HCT116 (cell line): ENCODE results near the gene CARD10. TPM values are rescaled to one million over a fixed set of nuclear protein-coding genes. Genes with fewer than 3 reads are reported as not detected.

Experiments used
- ATAC-seq: fragments of 200-7000 bp; cut with Tn5 transposase; 2 replicates; pipeline ENCODE4 v1.9.1; 2020; ENCODE audit warnings: mild to moderate bottlenecking, moderate library complexity
- BruUV-seq: library from RNA; stranded (reverse); fragments of 400-500 nt; replicated peaks from 2 replicates; lab custom pipeline; 2021; lab: Mats Ljungman, UMichigan
- CTCF ChIA-PET: fragments of 300-600 bp; sonication (Branson Sonifier 250); formaldehyde crosslinking; loops from one replicate; lab custom pipeline; 2021; ENCODE audit warnings: antibody characterized with exemption; lab: Charles Lee
- POLR2A ChIA-PET: fragments of 300-600, 350-600 bp; sonication (Branson Sonifier 250); formaldehyde crosslinking; loops from one replicate; lab custom pipeline; 2021; ENCODE audit warnings: antibody characterized with exemption; lab: Charles Lee
- RAD21 ChIA-PET, 2 experiments: fragments of 300-600 bp; sonication (Branson Sonifier 250); formaldehyde crosslinking; loops; one replicate each; lab custom pipeline; 2023; ENCODE audit warnings: low total read pairs in 2 of 2; ENCODE audit not compliant: uncharacterized antibody in 2 of 2, unreplicated experiment in 2 of 2, low non-redundant PET in 1 of 2; lab: Charles Lee
- DNase-seq: peaks from one replicate; pipeline ENCODE4 v3.0.0-alpha.2; 2010; ENCODE audit warnings: low read depth, low spot score
- H2AFZ ChIP-seq: fragments of 200-600 bp; shearing (Covaris generic), sonication (generic); 2 replicates; pipeline ENCODE4 v1.6.1; 2017; ENCODE audit warnings: low read depth, mixed run types, mixed read lengths, antibody characterized with exemption, low read length; ENCODE audit not compliant: poor library complexity, severe bottlenecking
- H3K27ac ChIP-seq: 2 replicates; pipeline ENCODE4 v1.5.1; 2012; ENCODE audit warnings: low read depth, low read length
- H3K27me3 ChIP-seq: fragments of 200-600 bp; sonication (generic); 2 replicates; pipeline ENCODE4 v1.6.1; 2016; ENCODE audit warnings: mixed run types, low read length, mixed read lengths; ENCODE audit not compliant: insufficient read depth
- H3K36me3 ChIP-seq, 2 experiments: fragments of 200-500 bp in 1 of 2; fragments of 200-600 bp in 1 of 2; sonication (Bioruptor generic) in 1 of 2; sonication (generic) in 1 of 2; 2 replicates each; pipeline versions ENCODE4 v1.5.1 to v1.6.1; 2014 to 2016; ENCODE audit warnings: low read length in 2 of 2, inconsistent platforms in 1 of 2, mixed read lengths in 1 of 2, mixed run types in 1 of 2; ENCODE audit not compliant: insufficient read depth in 2 of 2, control insufficient read depth in 1 of 2
- H3K4me1 ChIP-seq, 2 experiments: fragments of 200-600 bp in 1 of 2; sonication (generic) in 1 of 2; 2 replicates each; pipeline versions ENCODE4 v1.5.1 to v1.6.1; 2012 to 2017; ENCODE audit warnings: low read length in 2 of 2, inconsistent platforms in 1 of 2, mild to moderate bottlenecking in 1 of 2, mixed read lengths in 1 of 2, mixed run types in 1 of 2, moderate library complexity in 1 of 2; ENCODE audit not compliant: insufficient read depth in 2 of 2, control insufficient read depth in 1 of 2
- H3K4me2 ChIP-seq: fragments of 200-600 bp; sonication (generic); 2 replicates; pipeline ENCODE4 v1.6.1; 2017; ENCODE audit warnings: mixed run types, low read length, mixed read lengths
- H3K4me3 ChIP-seq, 2 experiments: fragments of 200-600 bp in 1 of 2; sonication (generic) in 1 of 2; replicated peaks in 1 of 2; 2 replicates each; pipeline ENCODE4 v1.5.1; 2011 to 2016; ENCODE audit warnings: low read length in 2 of 2, control low read depth in 1 of 2, low read depth in 1 of 2, mild to moderate bottlenecking in 1 of 2, mixed read lengths in 1 of 2, mixed run types in 1 of 2
- H3K79me2 ChIP-seq: fragments of 200-600 bp; sonication (generic); 2 replicates; pipeline ENCODE4 v1.6.1; 2017; ENCODE audit warnings: mild to moderate bottlenecking, mixed run types, low read length, moderate library complexity, mixed read lengths; ENCODE audit not compliant: insufficient read depth
- H3K9ac ChIP-seq: fragments of 200-600 bp; sonication (generic); 2 replicates; pipeline ENCODE4 v1.6.1; 2016; ENCODE audit warnings: low read length, mixed read lengths
- H3K9me2 ChIP-seq: fragments of 200-600 bp; sonication (generic), shearing (Covaris generic); 2 replicates; pipeline ENCODE4 v1.6.1; 2017; ENCODE audit warnings: mixed run types, mild to moderate bottlenecking, moderate library complexity; ENCODE audit not compliant: insufficient read depth
- H3K9me3 ChIP-seq, 2 experiments: fragments of 200-500 bp in 1 of 2; fragments of 200-600 bp in 1 of 2; sonication (Bioruptor generic) in 1 of 2; sonication (generic) in 1 of 2; 2 replicates each; pipeline ENCODE4 v1.6.1; 2014 to 2017; ENCODE audit warnings: low read length in 2 of 2, mixed read lengths in 2 of 2, inconsistent platforms in 1 of 2, low read depth in 1 of 2, mild to moderate bottlenecking in 1 of 2, mixed run types in 1 of 2, moderate library complexity in 1 of 2; ENCODE audit not compliant: control insufficient read depth in 1 of 2, insufficient read depth in 1 of 2
- H4K20me1 ChIP-seq: fragments of 200-600 bp; sonication (generic), shearing (Covaris generic); 2 replicates; pipeline ENCODE4 v1.6.1; 2017; ENCODE audit warnings: mixed run types, mild to moderate bottlenecking, moderate library complexity; ENCODE audit not compliant: insufficient read depth
- CEBPB ChIP-seq: IDR thresholded peaks from 2 replicates; pipeline ENCODE4 v1.6.1; 2012; ENCODE audit warnings: low read depth
- EGR1 ChIP-seq: IDR thresholded peaks from 2 replicates; pipeline ENCODE4 v1.6.1; 2012; ENCODE audit warnings: low read depth
- ELF1 ChIP-seq: IDR thresholded peaks from 2 replicates; pipeline ENCODE4 v1.6.1; 2012; ENCODE audit warnings: low read depth, borderline replicate concordance
- EZH2 ChIP-seq: fragments of 200-600 bp; sonication (generic); IDR thresholded peaks from 2 replicates; pipeline ENCODE4 v1.6.1; 2017; ENCODE audit warnings: antibody characterized with exemption, mixed run types
- EZH2phosphoT487 ChIP-seq: fragments of 200-600 bp; IDR thresholded peaks from 2 replicates; pipeline ENCODE4 v1.6.1; 2018; ENCODE audit warnings: antibody characterized with exemption, borderline replicate concordance
- FOSL1 ChIP-seq: IDR thresholded peaks from 2 replicates; pipeline ENCODE4 v1.6.1; 2012; ENCODE audit warnings: low read depth
- POLR2AphosphoS5 ChIP-seq: IDR thresholded peaks from 2 replicates; pipeline ENCODE4 v1.6.1; 2011; ENCODE audit warnings: mild to moderate bottlenecking, low read depth, low read length, moderate library complexity
- SIN3A ChIP-seq: IDR thresholded peaks from 2 replicates; pipeline ENCODE4 v1.6.1; 2012; ENCODE audit warnings: low read depth
- SRF ChIP-seq: IDR thresholded peaks from 2 replicates; pipeline ENCODE4 v1.6.1; 2012; ENCODE audit warnings: low read depth
- YY1 ChIP-seq: IDR thresholded peaks from 2 replicates; pipeline ENCODE4 v1.6.1; 2011; ENCODE audit warnings: low read length, low read depth, moderate library complexity, mild to moderate bottlenecking; ENCODE audit not compliant: insufficient replicate concordance; ENCODE audit errors: extremely low read depth
- intact Hi-C: fragments of 100-400 bp; cut with micrococcal nuclease; formaldehyde crosslinking; loops from 2 replicates; pipeline ENCODE4 v1.10.0; 2022
- total RNA-seq: library from RNA; stranded (reverse); gene quantifications from one replicate; pipeline ENCODE4 v1.2.1, GENCODE V29; 2021; ENCODE audit not compliant: unreplicated experiment
- TF ChIP-seq, protein P1 (sequence below): IDR thresholded peaks from 2 replicates; pipeline ENCODE4 v1.6.1; 2011; ENCODE audit warnings: mild to moderate bottlenecking, low read length, moderate library complexity; ENCODE audit not compliant: insufficient replicate concordance; ENCODE audit errors: extremely low read depth
- TF ChIP-seq, protein P2 (sequence below): IDR thresholded peaks from 2 replicates; pipeline ENCODE4 v1.6.1; 2012; ENCODE audit warnings: low read depth
- TF ChIP-seq, protein P3 (sequence below): IDR thresholded peaks from 2 replicates; pipeline ENCODE4 v1.6.1; 2012

Gene CARD10
- total RNA-seq, 1 experiment from 2014 or later = 32.0 TPM

GRCh38 chr22:37443086-37443485, 76.1 kb downstream of the CARD10 start:
- ATAC-seq = no peak
- intact Hi-C loops = no loop called here
- H3K9me2 ChIP-seq = no peaks in the 10 kb centered on the region
- H3K36me3 ChIP-seq = no peaks in the 10 kb centered on the region
- no peaks in the 10 kb centered on the region for H3K27me3 ChIP-seq
- peaks cover 0 to 14% of the 10 kb centered on the region in 2 experiments; a peak in 1 of 4 replicates for H3K9me3 ChIP-seq
- peak overlapping the region; percentile 32 for H3K9ac ChIP-seq
- H3K79me2 ChIP-seq = no peaks in the 10 kb centered on the region
- H3K4me3 ChIP-seq = peak overlapping the region; percentile 46 to 48
- TF ChIP-seq EGR1 (no peak), FOSL1 (no peak), SRF (no peak), EZH2phosphoT487 (no peak), ELF1 (no peak), SIN3A (no peak)
- TF ChIP-seq, all 23 proteins: peak for 0
- no TSS peak for BruUV-seq
- ChIA-PET CTCF (interaction anchor here (1.6 to 2.8 kb wide), 2 partner anchors 14 to 126 kb away, joined by 8 to 10 read pairs; no protein-coding TSS in a partner anchor), RAD21 (interaction anchor here in 1 of 2 experiments (0.5 kb wide), 1 partner anchor 18 kb away, joined by 3 read pairs; no protein-coding TSS in a partner anchor), POLR2A (interaction anchor here (0.8 to 1.3 kb wide), 8 partner anchors 8 to 125 kb away, joined by 3 to 7 read pairs (median 4); no protein-coding TSS in a partner anchor)
- H2AFZ ChIP-seq = no peak overlapping the region
- peak overlapping the region; percentile 74 for H3K4me2 ChIP-seq
- no peak for DNase-seq
- peaks cover 31 to 57% of the 10 kb centered on the region in 2 experiments for H3K4me1 ChIP-seq
- H3K27ac ChIP-seq = peak overlapping the region; percentile 17
- no peaks in the 10 kb centered on the region for H4K20me1 ChIP-seq

- peaks cover 31 to 51% of the 10 kb centered on the region in 2 experiments for H3K4me1 ChIP-seq
- no peaks in the 10 kb centered on the region for H3K36me3 ChIP-seq
- H4K20me1 ChIP-seq = no peaks in the 10 kb centered on the region
- intact Hi-C loops = no loop called here
- ATAC-seq (peak; percentile 87), DNase-seq (peak; percentile 67)
- no peaks in the 10 kb centered on the region for H3K27me3 ChIP-seq
- POLR2A ChIA-PET = interaction anchor here (0.8 to 1.2 kb wide), 8 partner anchors 9 to 124 kb away, joined by 3 to 7 read pairs (median 4); no protein-coding TSS in a partner anchor
- peak overlapping the region; percentile 74 for H3K4me2 ChIP-seq
- H2AFZ ChIP-seq = peak overlapping the region; percentile 80
- H3K9me2 ChIP-seq = no peaks in the 10 kb centered on the region
- no TSS peak for BruUV-seq
- peak overlapping the region; percentile 17 for H3K27ac ChIP-seq
- CTCF ChIA-PET = interaction anchor here (0.7 to 2.8 kb wide), 5 partner anchors 11 to 126 kb away, joined by 3 to 10 read pairs (median 5); no protein-coding TSS in a partner anchor
- peaks cover 0 to 14% of the 10 kb centered on the region in 2 experiments; a peak in 1 of 4 replicates for H3K9me3 ChIP-seq
- no peaks in the 10 kb centered on the region for H3K79me2 ChIP-seq
- RAD21 ChIA-PET = interaction anchor here in 1 of 2 experiments (0.5 to 0.7 kb wide), 2 partner anchors 11 to 17 kb away, joined by 3 read pairs; no protein-coding TSS in a partner anchor
- peak overlapping the region; percentile 32; the same call in 1 of the 2 replicates for H3K9ac ChIP-seq
- peak overlapping the region; percentile 46 to 48 for H3K4me3 ChIP-seq
- TF ChIP-seq, protein P1, sequence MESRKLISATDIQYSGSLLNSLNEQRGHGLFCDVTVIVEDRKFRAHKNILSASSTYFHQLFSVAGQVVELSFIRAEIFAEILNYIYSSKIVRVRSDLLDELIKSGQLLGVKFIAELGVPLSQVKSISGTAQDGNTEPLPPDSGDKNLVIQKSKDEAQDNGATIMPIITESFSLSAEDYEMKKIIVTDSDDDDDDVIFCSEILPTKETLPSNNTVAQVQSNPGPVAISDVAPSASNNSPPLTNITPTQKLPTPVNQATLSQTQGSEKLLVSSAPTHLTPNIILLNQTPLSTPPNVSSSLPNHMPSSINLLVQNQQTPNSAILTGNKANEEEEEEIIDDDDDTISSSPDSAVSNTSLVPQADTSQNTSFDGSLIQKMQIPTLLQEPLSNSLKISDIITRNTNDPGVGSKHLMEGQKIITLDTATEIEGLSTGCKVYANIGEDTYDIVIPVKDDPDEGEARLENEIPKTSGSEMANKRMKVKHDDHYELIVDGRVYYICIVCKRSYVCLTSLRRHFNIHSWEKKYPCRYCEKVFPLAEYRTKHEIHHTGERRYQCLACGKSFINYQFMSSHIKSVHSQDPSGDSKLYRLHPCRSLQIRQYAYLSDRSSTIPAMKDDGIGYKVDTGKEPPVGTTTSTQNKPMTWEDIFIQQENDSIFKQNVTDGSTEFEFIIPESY = no peak
- no peak for TF ChIP-seq EZH2
- TF ChIP-seq, protein P2, sequence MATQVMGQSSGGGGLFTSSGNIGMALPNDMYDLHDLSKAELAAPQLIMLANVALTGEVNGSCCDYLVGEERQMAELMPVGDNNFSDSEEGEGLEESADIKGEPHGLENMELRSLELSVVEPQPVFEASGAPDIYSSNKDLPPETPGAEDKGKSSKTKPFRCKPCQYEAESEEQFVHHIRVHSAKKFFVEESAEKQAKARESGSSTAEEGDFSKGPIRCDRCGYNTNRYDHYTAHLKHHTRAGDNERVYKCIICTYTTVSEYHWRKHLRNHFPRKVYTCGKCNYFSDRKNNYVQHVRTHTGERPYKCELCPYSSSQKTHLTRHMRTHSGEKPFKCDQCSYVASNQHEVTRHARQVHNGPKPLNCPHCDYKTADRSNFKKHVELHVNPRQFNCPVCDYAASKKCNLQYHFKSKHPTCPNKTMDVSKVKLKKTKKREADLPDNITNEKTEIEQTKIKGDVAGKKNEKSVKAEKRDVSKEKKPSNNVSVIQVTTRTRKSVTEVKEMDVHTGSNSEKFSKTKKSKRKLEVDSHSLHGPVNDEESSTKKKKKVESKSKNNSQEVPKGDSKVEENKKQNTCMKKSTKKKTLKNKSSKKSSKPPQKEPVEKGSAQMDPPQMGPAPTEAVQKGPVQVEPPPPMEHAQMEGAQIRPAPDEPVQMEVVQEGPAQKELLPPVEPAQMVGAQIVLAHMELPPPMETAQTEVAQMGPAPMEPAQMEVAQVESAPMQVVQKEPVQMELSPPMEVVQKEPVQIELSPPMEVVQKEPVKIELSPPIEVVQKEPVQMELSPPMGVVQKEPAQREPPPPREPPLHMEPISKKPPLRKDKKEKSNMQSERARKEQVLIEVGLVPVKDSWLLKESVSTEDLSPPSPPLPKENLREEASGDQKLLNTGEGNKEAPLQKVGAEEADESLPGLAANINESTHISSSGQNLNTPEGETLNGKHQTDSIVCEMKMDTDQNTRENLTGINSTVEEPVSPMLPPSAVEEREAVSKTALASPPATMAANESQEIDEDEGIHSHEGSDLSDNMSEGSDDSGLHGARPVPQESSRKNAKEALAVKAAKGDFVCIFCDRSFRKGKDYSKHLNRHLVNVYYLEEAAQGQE = no peak
- peak; percentile 52 for TF ChIP-seq POLR2AphosphoS5
- peak; percentile 92 for TF ChIP-seq YY1
- TF ChIP-seq, protein P3, sequence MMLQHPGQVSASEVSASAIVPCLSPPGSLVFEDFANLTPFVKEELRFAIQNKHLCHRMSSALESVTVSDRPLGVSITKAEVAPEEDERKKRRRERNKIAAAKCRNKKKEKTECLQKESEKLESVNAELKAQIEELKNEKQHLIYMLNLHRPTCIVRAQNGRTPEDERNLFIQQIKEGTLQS = no peak
- TF ChIP-seq CEBPB = peak; percentile 100
- peak; percentile 35; the same call in 1 of the 2 replicates for TF ChIP-seq SIN3A
- no peak for TF ChIP-seq EZH2phosphoT487
Measured at GRCh38 chr22:37442537-37442936, 76.7 kb downstream of the CARD10 start.
